B cell (primary cell): ENCODE measurements around the gene BRIP1. TPM values are rescaled to one million over a fixed set of nuclear protein-coding genes. Genes with fewer than 3 reads are reported as not detected.
A peak's percentile ranks its signal among the peaks of the same experiment; 100 is the strongest.

Experiments used
- ATAC-seq: fragments of 200-7000 bp; cut with Tn5 transposase; one replicate; pipeline ENCODE4 v1.10.0; 2021; ENCODE audit warnings: low read depth, mild to moderate bottlenecking, moderate number of reproducible peaks, moderate library complexity
- CTCF ChIA-PET: fragments of 350-600 bp; sonication (Branson Sonifier 250); formaldehyde crosslinking; loops from one replicate; lab custom pipeline; 2021; ENCODE audit warnings: antibody characterized with exemption, inconsistent platforms; lab: Charles Lee
- POLR2A ChIA-PET: fragments of 350-600 bp; sonication (Branson Sonifier 250); formaldehyde crosslinking; loops from one replicate; lab custom pipeline; 2021; ENCODE audit warnings: antibody characterized with exemption; lab: Charles Lee
- DNase-seq: peaks from one replicate; pipeline ENCODE4 v3.0.0; 2013
- H2AFZ ChIP-seq: 2 replicates; pipeline ENCODE4 v1.6.1; 2012; ENCODE audit warnings: mild to moderate bottlenecking, low read depth, low read length; ENCODE audit not compliant: insufficient read depth, poor library complexity, severe bottlenecking
- H3K27ac ChIP-seq, 2 donors: 1 replicate in 1 of 2; 2 replicates in 1 of 2; pipeline ENCODE4 v1.5.1; 2012 to 2013; ENCODE audit warnings: low read length in 2 of 2, mild to moderate bottlenecking in 2 of 2, moderate library complexity in 1 of 2
- H3K27me3 ChIP-seq, 4 experiments: fragments of 200-600 bp in 1 of 4; sonication (generic) in 1 of 4; replicated peaks in 1 of 4; 1 replicate in 2 of 4; 2 replicates in 2 of 4; pipeline versions ENCODE4 v1.6.1 to v1.7.0; 2013 to 2016; ENCODE audit warnings: low read length in 3 of 4, mild to moderate bottlenecking in 2 of 4, mixed read lengths in 1 of 4, moderate library complexity in 1 of 4; ENCODE audit not compliant: insufficient read depth in 4 of 4, control insufficient read depth in 3 of 4; ENCODE audit errors: control extremely low read depth in 1 of 4
- H3K36me3 ChIP-seq, 2 experiments: replicated peaks in 1 of 2; 1 replicate in 1 of 2; 2 replicates in 1 of 2; pipeline versions ENCODE4 v1.6.1 to v1.7.1; 2013; ENCODE audit warnings: low read length in 1 of 2; ENCODE audit not compliant: insufficient read depth in 2 of 2, control insufficient read depth in 1 of 2; ENCODE audit errors: control extremely low read depth in 1 of 2, extremely low read depth in 1 of 2
- H3K4me1 ChIP-seq, 2 donors: fragments of 200-600 bp in 1 of 2; sonication (generic) in 1 of 2; 1 replicate in 1 of 2; 2 replicates in 1 of 2; pipeline versions ENCODE4 v1.5.1 to v1.6.1; 2013 to 2017; ENCODE audit warnings: low read length in 2 of 2; ENCODE audit not compliant: control insufficient read depth in 2 of 2, insufficient read depth in 2 of 2
- H3K4me2 ChIP-seq: replicated peaks from 2 replicates; pipeline ENCODE3; 2012; ENCODE audit warnings: mild to moderate bottlenecking, low read depth, low read length; ENCODE audit not compliant: poor library complexity, severe bottlenecking
- H3K4me3 ChIP-seq, 5 experiments: fragments of 200-600 bp in 1 of 5; sonication (generic) in 1 of 5; 1 replicate in 3 of 5; 2 replicates in 2 of 5; pipeline versions ENCODE4 v1.5.1 to v1.7.0; 2011 to 2016; ENCODE audit warnings: low read length in 4 of 5, mild to moderate bottlenecking in 4 of 5, low read depth in 2 of 5, control low read depth in 1 of 5, moderate library complexity in 1 of 5; ENCODE audit not compliant: insufficient read depth in 1 of 5; ENCODE audit errors: control extremely low read depth in 1 of 5, extremely low read depth in 1 of 5
- H3K79me2 ChIP-seq: fragments of 200-600 bp; sonication (generic); one replicate; pipeline ENCODE4 v1.6.0; 2016; ENCODE audit warnings: low read length; ENCODE audit not compliant: control insufficient read depth, insufficient read depth
- H3K9ac ChIP-seq: fragments of 200-600 bp; sonication (generic); 2 replicates; pipeline ENCODE4 v1.6.1; 2017; ENCODE audit warnings: mild to moderate bottlenecking, low read length, moderate library complexity
- H3K9me3 ChIP-seq, 3 donors: one replicate each; pipeline versions ENCODE4 v1.6.1 to v1.7.1; 2013; ENCODE audit warnings: low read length in 2 of 3; ENCODE audit not compliant: control insufficient read depth in 2 of 3, insufficient read depth in 1 of 3; ENCODE audit errors: control extremely low read depth in 1 of 3
- H4K20me1 ChIP-seq: 2 replicates; pipeline ENCODE4 v1.6.0; 2012; ENCODE audit warnings: mild to moderate bottlenecking, low read length; ENCODE audit not compliant: insufficient read depth, control insufficient read depth, poor library complexity, severe bottlenecking
- H3K27ac Mint-ChIP-seq: one replicate; pipeline ENCODE4 v1.8.0; 2021; ENCODE audit warnings: mixed read lengths
- H3K27me3 Mint-ChIP-seq: one replicate; pipeline ENCODE4 v1.8.0; 2021; ENCODE audit warnings: mixed read lengths
- H3K4me1 Mint-ChIP-seq: one replicate; pipeline ENCODE4 v1.8.0; 2021; ENCODE audit warnings: mixed read lengths
- H3K4me3 Mint-ChIP-seq: one replicate; pipeline ENCODE4 v1.8.0; 2021; ENCODE audit warnings: mixed read lengths
- H3K9me3 Mint-ChIP-seq: one replicate; pipeline ENCODE4 v1.8.0; 2022; ENCODE audit warnings: mixed read lengths; ENCODE audit not compliant: insufficient read depth
- EZH2 ChIP-seq: IDR thresholded peaks from 2 replicates; pipeline ENCODE4 v1.6.1; 2012; ENCODE audit warnings: borderline replicate concordance, low read depth, mild to moderate bottlenecking, moderate library complexity, low read length; ENCODE audit not compliant: insufficient read depth, poor library complexity, severe bottlenecking
- WGBS: methylation state at CpG from one replicate; pipeline ENCODE4 v1.1.5; 2013; ENCODE audit warnings: missing lambda C conversion rate; ENCODE audit not compliant: insufficient coverage; 5-methylcytosine and 5-hydroxymethylcytosine counted together
- intact Hi-C: fragments of 100-400 bp; cut with micrococcal nuclease; formaldehyde crosslinking; loops from one replicate; pipeline ENCODE4 v1.10.0; 2022
- polyA plus RNA-seq: library from polyadenylated mRNA; depleted of rRNA; stranded (reverse); fragments of >200 nt; gene quantifications from 2 replicates; pipeline ENCODE4 v1.2.3, GENCODE V29; 2012
- total RNA-seq, 2 donors: library from RNA; stranded (reverse); fragments of 120-200 nt in 1 of 2; gene quantifications; 1 replicate in 1 of 2; 2 replicates in 1 of 2; pipeline versions ENCODE4 v1.2.3 to v1.2.4, GENCODE V29; 2013 to 2022
- TF ChIP-seq, protein P1 (sequence below): fragments of 200-600 bp; IDR thresholded peaks from one replicate; pipeline ENCODE4 v1.8.0; 2022; ENCODE audit warnings: antibody characterized with exemption, mild to moderate bottlenecking

BRIP1 gene
- total and polyA plus RNA-seq, 2 donors (not counting 1 experiment from before 2014, with no cell fraction given), result 0.89 to 2.4 TPM

DNA sequence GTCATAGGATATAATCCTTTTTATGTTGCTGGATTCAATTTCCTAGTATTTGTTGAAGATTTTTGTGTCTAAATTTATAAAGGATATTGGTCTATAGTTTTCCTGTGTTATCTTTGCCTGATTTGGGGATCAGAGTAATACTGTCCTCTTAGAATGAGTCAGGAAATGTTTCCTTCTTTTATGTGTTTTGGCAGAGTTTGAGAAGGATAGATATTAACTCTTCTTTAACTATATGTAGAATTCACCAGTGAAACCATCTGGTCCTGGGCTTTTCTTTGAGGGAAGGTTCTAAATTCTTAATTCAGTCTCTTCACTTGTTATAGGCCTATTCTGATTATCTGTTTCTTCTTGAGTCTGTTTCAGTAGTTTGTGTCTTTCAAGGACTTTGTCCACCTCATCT, 206.0 kb downstream of the BRIP1 start:
- no peaks in the 10 kb centered on the region for H3K4me1 Mint-ChIP-seq
- TF ChIP-seq, protein P1, sequence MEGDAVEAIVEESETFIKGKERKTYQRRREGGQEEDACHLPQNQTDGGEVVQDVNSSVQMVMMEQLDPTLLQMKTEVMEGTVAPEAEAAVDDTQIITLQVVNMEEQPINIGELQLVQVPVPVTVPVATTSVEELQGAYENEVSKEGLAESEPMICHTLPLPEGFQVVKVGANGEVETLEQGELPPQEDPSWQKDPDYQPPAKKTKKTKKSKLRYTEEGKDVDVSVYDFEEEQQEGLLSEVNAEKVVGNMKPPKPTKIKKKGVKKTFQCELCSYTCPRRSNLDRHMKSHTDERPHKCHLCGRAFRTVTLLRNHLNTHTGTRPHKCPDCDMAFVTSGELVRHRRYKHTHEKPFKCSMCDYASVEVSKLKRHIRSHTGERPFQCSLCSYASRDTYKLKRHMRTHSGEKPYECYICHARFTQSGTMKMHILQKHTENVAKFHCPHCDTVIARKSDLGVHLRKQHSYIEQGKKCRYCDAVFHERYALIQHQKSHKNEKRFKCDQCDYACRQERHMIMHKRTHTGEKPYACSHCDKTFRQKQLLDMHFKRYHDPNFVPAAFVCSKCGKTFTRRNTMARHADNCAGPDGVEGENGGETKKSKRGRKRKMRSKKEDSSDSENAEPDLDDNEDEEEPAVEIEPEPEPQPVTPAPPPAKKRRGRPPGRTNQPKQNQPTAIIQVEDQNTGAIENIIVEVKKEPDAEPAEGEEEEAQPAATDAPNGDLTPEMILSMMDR, result no peak
- no peak for TF ChIP-seq EZH2
- POLR2A ChIA-PET, result no interaction called here
- H3K27ac ChIP-seq, result no peak overlapping the region
- H3K27ac Mint-ChIP-seq, result no peak overlapping the region
- DNase-seq, result no peak
- H3K9me3 ChIP-seq, result peaks cover 3 to 7% (median 3%) of the 10 kb centered on the region in 3 donors
- CTCF ChIA-PET, result no interaction called here
- no peaks in the 10 kb centered on the region for H3K79me2 ChIP-seq
- peak overlapping the region; percentile 19 for H2AFZ ChIP-seq
- no peak overlapping the region for H3K4me2 ChIP-seq
- H3K4me3 ChIP-seq, result no peak overlapping the region
- no peak overlapping the region for H3K9ac ChIP-seq
- no peaks in the 10 kb centered on the region for H3K4me1 ChIP-seq
- intact Hi-C loops, result no loop called here
- H3K4me3 Mint-ChIP-seq, result no peak overlapping the region
- no peaks in the 10 kb centered on the region for H3K36me3 ChIP-seq
- no peaks in the 10 kb centered on the region for H3K27me3 ChIP-seq
- ATAC-seq, result no peak
- H4K20me1 ChIP-seq, result no peaks in the 10 kb centered on the region
- H3K9me3 Mint-ChIP-seq, result peaks cover 8% of the 10 kb centered on the region
- peaks cover 6% of the 10 kb centered on the region for H3K27me3 Mint-ChIP-seq

- peaks cover 6% of the 10 kb centered on the region for H3K27me3 Mint-ChIP-seq
- no peaks in the 10 kb centered on the region for H3K4me1 Mint-ChIP-seq
- Histone ChIP-seq H3K79me2 (no peaks in the 10 kb centered on the region), H3K4me1 (no peaks in the 10 kb centered on the region), H4K20me1 (no peaks in the 10 kb centered on the region), H3K36me3 (no peaks in the 10 kb centered on the region), H3K4me3 (no peak overlapping the region), H2AFZ (no peak overlapping the region), H3K9ac (no peak overlapping the region), H3K27ac (no peak overlapping the region), H3K9me3 (peaks cover 5 to 8% (median 7%) of the 10 kb centered on the region in 3 donors), H3K27me3 (no peaks in the 10 kb centered on the region), H3K4me2 (no peak overlapping the region)
- WGBS, result no CpG with 5 or more reads among the region's 1 CpG
- no peak for DNase-seq
- peaks cover 8% of the 10 kb centered on the region for H3K9me3 Mint-ChIP-seq
- ChIA-PET CTCF (no interaction called here), POLR2A (no interaction called here)
- intact Hi-C loops, result no loop called here
- H3K4me3 Mint-ChIP-seq, result no peak overlapping the region
- H3K27ac Mint-ChIP-seq, result no peak overlapping the region
- TF ChIP-seq EZH2, result no peak
- TF ChIP-seq, protein P1, result no peak
- ATAC-seq, result no peak
These were observed 206.6 kb downstream of the BRIP1 start for GRCh38 chr17:61656721-61657217.
